KMS-11 (cell line): ENCODE measurements around the gene HMGCS2.

Experiments used
- H2AFZ ChIP-seq: fragments of 200-600 bp; sonication (generic); 2 replicates; pipeline ENCODE4 v1.6.1; 2016; ENCODE audit warnings: antibody characterized with exemption, mixed run types, low read depth
- H3K27ac ChIP-seq: fragments of 200-600 bp; sonication (generic); 2 replicates; pipeline ENCODE4 v1.6.1; 2016; ENCODE audit warnings: mild to moderate bottlenecking, mixed run types
- H3K27me3 ChIP-seq: fragments of 200-600 bp; sonication (generic); 2 replicates; pipeline ENCODE4 v1.6.1; 2017; ENCODE audit warnings: mild to moderate bottlenecking, low read depth, mixed run types, moderate library complexity; ENCODE audit not compliant: insufficient read depth
- H3K36me3 ChIP-seq: fragments of 200-600 bp; sonication (generic); 2 replicates; pipeline ENCODE4 v1.6.1; 2017; ENCODE audit warnings: mild to moderate bottlenecking, mixed run types; ENCODE audit not compliant: insufficient read depth
- H3K4me1 ChIP-seq: fragments of 200-600 bp; sonication (generic); 2 replicates; pipeline ENCODE4 v1.6.1; 2016; ENCODE audit warnings: mild to moderate bottlenecking, low read depth, mixed run types; ENCODE audit not compliant: poor library complexity, severe bottlenecking
- H3K4me2 ChIP-seq: fragments of 200-600 bp; sonication (generic); 2 replicates; pipeline ENCODE4 v1.7.0; 2016; ENCODE audit warnings: mild to moderate bottlenecking, mixed run types
- H3K4me3 ChIP-seq: fragments of 200-600 bp; sonication (generic); IDR thresholded peaks from 2 replicates; pipeline ENCODE4 v1.6.1; 2017; ENCODE audit warnings: low read depth, low read length, mixed read lengths; ENCODE audit not compliant: insufficient read depth
- H3K79me2 ChIP-seq: fragments of 200-600 bp; sonication (generic); 2 replicates; pipeline ENCODE4 v1.6.1; 2016; ENCODE audit warnings: low read depth, mixed run types; ENCODE audit not compliant: insufficient read depth
- H3K9ac ChIP-seq: fragments of 200-600 bp; sonication (generic); 2 replicates; pipeline ENCODE4 v1.6.1; 2016; ENCODE audit warnings: mild to moderate bottlenecking, mixed run types
- H4K20me1 ChIP-seq: fragments of 200-600 bp; sonication (generic); 2 replicates; pipeline ENCODE4 v1.6.1; 2016; ENCODE audit warnings: mild to moderate bottlenecking, mixed run types; ENCODE audit not compliant: insufficient read depth
- TF ChIP-seq, protein P1 (sequence below): fragments of 200-600 bp; sonication (generic); conservative IDR thresholded peaks from 2 replicates; pipeline ENCODE4 v1.6.1; 2017; ENCODE audit warnings: low read depth, mild to moderate bottlenecking, antibody characterized with exemption, low read length, moderate library complexity, mixed read lengths

HMGCS2 gene

DNA sequence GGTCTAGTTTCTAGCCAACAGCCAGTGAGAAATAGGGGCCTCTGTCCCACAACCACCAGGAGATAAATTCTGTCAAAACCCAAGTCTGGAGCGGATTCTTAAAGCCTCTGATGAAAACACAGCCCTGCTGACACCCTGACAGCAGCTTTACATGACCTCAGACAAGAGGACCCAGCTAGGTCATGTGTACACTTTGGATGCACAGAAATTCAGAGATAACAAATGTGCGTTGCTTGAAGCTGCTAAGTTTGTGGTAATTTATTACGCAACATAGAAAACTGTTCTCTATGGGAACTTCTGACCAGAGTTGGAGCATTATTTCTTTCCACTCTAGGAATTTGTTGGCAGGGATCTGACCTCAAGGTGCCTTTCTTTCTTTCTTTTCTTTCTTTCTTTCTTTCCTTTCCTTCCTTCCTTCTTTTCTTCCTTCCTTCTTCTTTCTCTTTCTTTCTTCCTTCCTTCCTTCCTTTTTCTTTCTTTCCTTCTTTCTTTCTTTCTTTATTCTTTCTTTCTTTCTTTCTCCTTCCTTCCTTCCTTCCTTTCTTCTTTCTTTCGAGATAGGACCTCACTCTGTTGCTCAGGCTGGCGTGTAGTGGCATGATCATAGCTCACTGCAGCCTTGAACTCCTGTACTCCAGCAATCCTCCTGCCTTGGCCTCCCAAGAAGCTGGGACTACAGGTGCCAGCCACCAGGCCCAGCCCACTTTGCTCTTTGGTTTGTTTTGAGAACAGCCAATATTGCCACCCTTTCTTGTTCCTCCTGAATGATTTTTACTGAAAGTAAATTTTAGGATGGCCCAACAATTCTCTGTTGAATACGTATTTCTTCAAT lies 14.9 kb upstream of the HMGCS2 start:
- no peaks in the 10 kb centered on the region for H3K79me2 ChIP-seq
- H2AFZ ChIP-seq, result no peak overlapping the region
- TF ChIP-seq, protein P1, sequence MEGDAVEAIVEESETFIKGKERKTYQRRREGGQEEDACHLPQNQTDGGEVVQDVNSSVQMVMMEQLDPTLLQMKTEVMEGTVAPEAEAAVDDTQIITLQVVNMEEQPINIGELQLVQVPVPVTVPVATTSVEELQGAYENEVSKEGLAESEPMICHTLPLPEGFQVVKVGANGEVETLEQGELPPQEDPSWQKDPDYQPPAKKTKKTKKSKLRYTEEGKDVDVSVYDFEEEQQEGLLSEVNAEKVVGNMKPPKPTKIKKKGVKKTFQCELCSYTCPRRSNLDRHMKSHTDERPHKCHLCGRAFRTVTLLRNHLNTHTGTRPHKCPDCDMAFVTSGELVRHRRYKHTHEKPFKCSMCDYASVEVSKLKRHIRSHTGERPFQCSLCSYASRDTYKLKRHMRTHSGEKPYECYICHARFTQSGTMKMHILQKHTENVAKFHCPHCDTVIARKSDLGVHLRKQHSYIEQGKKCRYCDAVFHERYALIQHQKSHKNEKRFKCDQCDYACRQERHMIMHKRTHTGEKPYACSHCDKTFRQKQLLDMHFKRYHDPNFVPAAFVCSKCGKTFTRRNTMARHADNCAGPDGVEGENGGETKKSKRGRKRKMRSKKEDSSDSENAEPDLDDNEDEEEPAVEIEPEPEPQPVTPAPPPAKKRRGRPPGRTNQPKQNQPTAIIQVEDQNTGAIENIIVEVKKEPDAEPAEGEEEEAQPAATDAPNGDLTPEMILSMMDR, result no peak
- no peaks in the 10 kb centered on the region for H3K36me3 ChIP-seq
- H3K4me1 ChIP-seq, result peaks cover 49% of the 10 kb centered on the region
- H3K9ac ChIP-seq, result no peak overlapping the region
- no peak overlapping the region for H3K4me3 ChIP-seq
- no peak overlapping the region for H3K27ac ChIP-seq
- H3K4me2 ChIP-seq, result no peak overlapping the region
- no peaks in the 10 kb centered on the region for H3K27me3 ChIP-seq
- no peaks in the 10 kb centered on the region for H4K20me1 ChIP-seq

DNA sequence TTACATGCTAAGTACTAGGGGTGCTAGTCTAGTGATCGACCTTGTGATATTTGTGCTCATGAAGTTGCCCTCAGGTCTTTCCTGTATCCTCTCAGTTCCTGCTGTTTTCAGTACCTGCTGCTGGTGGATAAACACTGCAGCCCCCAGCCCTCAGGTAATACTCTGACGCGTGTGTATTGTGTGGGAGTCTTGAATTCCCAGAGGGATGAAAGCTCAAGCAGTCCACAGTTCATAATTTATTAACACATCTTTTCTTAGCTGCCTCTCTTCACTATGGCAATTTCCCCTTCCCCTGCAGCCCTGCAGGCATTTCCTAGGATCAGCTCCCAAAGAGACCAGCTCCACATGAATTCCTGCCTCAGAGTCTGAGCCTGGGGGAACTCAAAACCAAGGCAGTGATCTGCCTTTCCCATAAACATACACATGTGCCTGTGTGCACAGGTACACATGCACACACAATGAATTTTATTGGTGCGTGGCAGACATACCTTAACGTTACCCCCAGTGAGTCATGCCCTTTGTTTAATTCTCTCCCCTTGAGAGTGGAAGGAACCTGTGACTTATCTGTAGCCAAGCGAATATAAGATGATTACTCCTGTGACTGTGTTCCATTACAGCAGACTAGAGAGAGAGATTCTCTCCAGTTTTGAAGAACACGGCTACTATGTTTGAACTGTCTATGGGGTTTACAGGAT lies 14.1 kb upstream of the HMGCS2 start:
- no peaks in the 10 kb centered on the region for H4K20me1 ChIP-seq
- H3K4me2 ChIP-seq, result no peak overlapping the region
- no peak overlapping the region for H3K4me3 ChIP-seq
- no peak overlapping the region for H2AFZ ChIP-seq
- peaks cover 41% of the 10 kb centered on the region for H3K4me1 ChIP-seq
- no peaks in the 10 kb centered on the region for H3K27me3 ChIP-seq
- TF ChIP-seq, protein P1, result no peak
- H3K36me3 ChIP-seq, result no peaks in the 10 kb centered on the region
- no peak overlapping the region for H3K27ac ChIP-seq
- H3K79me2 ChIP-seq, result no peaks in the 10 kb centered on the region
- no peak overlapping the region for H3K9ac ChIP-seq

DNA sequence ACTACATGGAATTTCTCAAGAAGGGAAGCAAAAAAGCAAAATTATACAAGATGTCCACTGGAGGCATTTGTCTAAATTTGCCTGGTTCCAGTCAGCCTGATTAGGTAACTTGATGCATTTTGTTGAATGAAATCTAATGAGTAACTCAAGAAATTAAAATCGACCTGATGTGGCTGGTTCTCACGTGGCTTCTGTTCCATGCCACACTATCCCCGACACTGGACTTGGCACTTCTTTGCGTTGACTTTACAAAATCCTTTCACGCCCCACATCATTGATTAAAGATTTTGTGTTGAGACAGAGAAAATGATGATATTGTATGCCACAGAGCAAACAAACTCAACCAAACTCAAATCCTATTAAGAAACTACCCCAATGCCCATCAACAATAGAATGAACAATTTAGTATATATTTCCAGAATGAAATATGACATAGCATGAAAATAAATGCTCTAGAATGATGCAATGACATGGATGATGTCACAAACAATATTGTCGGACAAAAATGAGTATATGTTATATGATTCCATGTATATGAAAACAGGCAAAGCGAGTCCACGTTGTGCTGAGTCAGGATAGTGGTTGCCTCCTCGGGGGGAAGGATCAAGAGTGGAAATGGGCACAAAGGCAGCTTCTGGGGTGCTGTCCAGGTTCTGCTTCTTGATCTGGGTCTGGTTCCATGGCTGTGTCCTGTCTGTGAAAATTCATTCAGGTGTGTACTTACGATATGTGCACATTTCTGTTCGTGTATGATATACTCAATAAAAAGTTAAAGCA lies 12.9 kb upstream of the HMGCS2 start:
- no peaks in the 10 kb centered on the region for H3K79me2 ChIP-seq
- no peak overlapping the region for H2AFZ ChIP-seq
- H3K4me2 ChIP-seq, result no peak overlapping the region
- H4K20me1 ChIP-seq, result no peaks in the 10 kb centered on the region
- no peak overlapping the region for H3K9ac ChIP-seq
- peaks cover 29% of the 10 kb centered on the region for H3K4me1 ChIP-seq
- H3K27ac ChIP-seq, result no peak overlapping the region
- H3K27me3 ChIP-seq, result no peaks in the 10 kb centered on the region
- TF ChIP-seq, protein P1, result no peak
- no peaks in the 10 kb centered on the region for H3K36me3 ChIP-seq
- H3K4me3 ChIP-seq, result no peak overlapping the region

DNA sequence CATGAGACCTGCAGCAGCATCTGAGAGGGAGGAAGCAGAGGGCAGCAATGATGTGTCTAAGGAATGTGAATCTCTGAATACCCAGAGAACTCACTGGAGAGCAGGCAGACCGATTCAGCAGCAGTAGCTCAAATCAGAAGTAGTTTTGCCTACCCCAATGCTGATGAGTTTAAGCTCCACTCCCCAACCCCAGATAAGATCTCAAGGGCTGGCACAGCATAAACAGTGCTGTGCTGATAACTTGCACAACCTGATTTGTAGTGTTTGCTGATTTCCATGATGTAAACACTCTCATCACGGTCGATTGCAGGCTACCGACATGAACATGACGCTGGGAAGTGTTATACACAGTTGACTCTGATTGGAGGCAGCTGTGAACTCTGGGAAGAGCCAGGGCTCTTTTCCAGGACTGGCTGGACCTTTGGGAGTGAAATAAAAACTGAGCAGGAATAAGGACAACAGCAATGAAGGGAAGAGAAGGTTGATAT lies 11.2 kb upstream of the HMGCS2 start:
- Histone ChIP-seq H3K36me3 (no peaks in the 10 kb centered on the region), H3K4me1 (peaks cover 12% of the 10 kb centered on the region), H3K79me2 (no peaks in the 10 kb centered on the region), H2AFZ (no peak overlapping the region), H3K4me2 (no peak overlapping the region), H4K20me1 (no peaks in the 10 kb centered on the region), H3K27me3 (no peaks in the 10 kb centered on the region), H3K27ac (no peak overlapping the region), H3K9ac (no peak overlapping the region), H3K4me3 (no peak overlapping the region)
- TF ChIP-seq, protein P1, result no peak
